CD14-positive monocyte (primary cell): Measurements from ENCODE around the gene NBAS. TPM values are rescaled to one million over a fixed set of nuclear protein-coding genes. Genes with fewer than 3 reads are reported as not detected.

Source experiments
- DNase-seq, 3 donors: peaks; one replicate each; pipeline ENCODE4 v3.0.0-alpha.2; 2011 to 2022
- H2AFZ ChIP-seq: 2 replicates; pipeline ENCODE4 v1.6.0; 2012; ENCODE audit warnings: mild to moderate bottlenecking, low read depth, low read length, inconsistent platforms; ENCODE audit not compliant: insufficient read depth, poor library complexity, severe bottlenecking
- H3K27ac ChIP-seq, 2 donors: 1 replicate in 1 of 2; 2 replicates in 1 of 2; pipeline ENCODE4 v1.5.1; 2012 to 2013; ENCODE audit warnings: low read length in 2 of 2, control low read depth in 1 of 2, inconsistent platforms in 1 of 2, low read depth in 1 of 2, mild to moderate bottlenecking in 1 of 2
- H3K27me3 ChIP-seq, 2 donors: one replicate each; pipeline versions ENCODE4 v1.6.0 to v1.6.1; 2011 to 2013; ENCODE audit warnings: low read length in 2 of 2; ENCODE audit not compliant: control insufficient read depth in 2 of 2, insufficient read depth in 2 of 2
- H3K36me3 ChIP-seq, 2 donors: replicated peaks in 1 of 2; 1 replicate in 1 of 2; 2 replicates in 1 of 2; pipeline versions ENCODE4 v1.5.1 to v1.6.1; 2012 to 2013; ENCODE audit warnings: low read length in 2 of 2, control low read depth in 1 of 2, inconsistent platforms in 1 of 2, mild to moderate bottlenecking in 1 of 2; ENCODE audit not compliant: insufficient read depth in 2 of 2, control insufficient read depth in 1 of 2
- H3K4me1 ChIP-seq, 2 donors: 1 replicate in 1 of 2; 2 replicates in 1 of 2; pipeline versions ENCODE4 v1.5.1 to v1.6.1; 2012 to 2013; ENCODE audit warnings: low read length in 2 of 2, control low read depth in 1 of 2, inconsistent platforms in 1 of 2, mild to moderate bottlenecking in 1 of 2, moderate library complexity in 1 of 2; ENCODE audit not compliant: insufficient read depth in 2 of 2, control insufficient read depth in 1 of 2
- H3K4me2 ChIP-seq: replicated peaks from 2 replicates; pipeline ENCODE3; 2012; ENCODE audit warnings: low read length, moderate library complexity, mild to moderate bottlenecking; ENCODE audit not compliant: poor library complexity, severe bottlenecking; ENCODE audit errors: extremely low read depth
- H3K4me3 ChIP-seq, 3 experiments: fragments of 200-600 bp in 1 of 3; sonication (generic) in 1 of 3; replicated peaks in 1 of 3; 1 replicate in 2 of 3; 2 replicates in 1 of 3; pipeline ENCODE4 v1.5.1; 2011 to 2013; ENCODE audit warnings: low read length in 3 of 3, mild to moderate bottlenecking in 3 of 3, control low read depth in 2 of 3, low read depth in 2 of 3, inconsistent platforms in 1 of 3, moderate library complexity in 1 of 3
- H3K79me2 ChIP-seq: 2 replicates; pipeline ENCODE4 v1.6.0; 2012; ENCODE audit warnings: mild to moderate bottlenecking, control low read depth, inconsistent platforms, low read length, moderate library complexity; ENCODE audit not compliant: insufficient read depth
- H3K9ac ChIP-seq: 2 replicates; pipeline ENCODE4 v1.6.0; 2017; ENCODE audit warnings: low read length, mild to moderate bottlenecking; ENCODE audit not compliant: insufficient read depth, poor library complexity, severe bottlenecking
- H3K9me3 ChIP-seq, 2 donors: replicated peaks in 1 of 2; 1 replicate in 1 of 2; 2 replicates in 1 of 2; pipeline versions ENCODE4 v1.5.1 to v1.6.1; 2012 to 2013; ENCODE audit warnings: low read length in 2 of 2, control low read depth in 1 of 2; ENCODE audit not compliant: control insufficient read depth in 1 of 2, insufficient read depth in 1 of 2
- H4K20me1 ChIP-seq: 2 replicates; pipeline ENCODE4 v1.6.0; 2012; ENCODE audit warnings: mild to moderate bottlenecking, low read length, control low read depth, moderate library complexity; ENCODE audit not compliant: insufficient read depth
- H3K27ac Mint-ChIP-seq, 7 donors: one replicate each; pipeline ENCODE4 v1.8.0; 2020; ENCODE audit warnings: mild to moderate bottlenecking in 7 of 7, mixed read lengths in 7 of 7, moderate library complexity in 6 of 7, inconsistent platforms in 2 of 7
- H3K27me3 Mint-ChIP-seq, 3 donors: one replicate each; pipeline ENCODE4 v1.8.0; 2021 to 2022; ENCODE audit warnings: low read depth in 3 of 3, mild to moderate bottlenecking in 3 of 3, mixed read lengths in 3 of 3, moderate library complexity in 3 of 3, inconsistent platforms in 1 of 3
- H3K36me3 Mint-ChIP-seq, 2 donors: one replicate each; pipeline ENCODE4 v1.8.0; 2020; ENCODE audit warnings: mixed read lengths in 2 of 2, inconsistent platforms in 1 of 2, mild to moderate bottlenecking in 1 of 2
- H3K4me1 Mint-ChIP-seq: one replicate; pipeline ENCODE4 v1.8.0; 2020; ENCODE audit warnings: mild to moderate bottlenecking, mixed read lengths
- H3K4me3 Mint-ChIP-seq, 2 donors: one replicate each; pipeline ENCODE4 v1.8.0; 2020; ENCODE audit warnings: mild to moderate bottlenecking in 2 of 2, mixed read lengths in 2 of 2, moderate library complexity in 1 of 2
- H3K9me3 Mint-ChIP-seq, 7 donors: one replicate each; pipeline ENCODE4 v1.8.0; 2020 to 2022; ENCODE audit warnings: mixed read lengths in 7 of 7, mild to moderate bottlenecking in 6 of 7, moderate library complexity in 6 of 7, inconsistent platforms in 2 of 7
- WGBS: methylation state at CpG from one replicate; pipeline ENCODE4 v1.1.5; 2013; ENCODE audit warnings: missing lambda C conversion rate; ENCODE audit not compliant: insufficient coverage; 5-methylcytosine and 5-hydroxymethylcytosine counted together
- intact Hi-C, 2 donors: fragments of 100-400 bp; cut with micrococcal nuclease; formaldehyde crosslinking; loops; one replicate each; pipeline versions ENCODE4 v1.15.0 to v1.15.1; 2023
- polyA plus RNA-seq, 3 donors: library from polyadenylated mRNA; depleted of rRNA in 1 of 3; unstranded in 2 of 3; stranded (reverse) in 1 of 3; fragments of 300-500 nt in 2 of 3; fragments of >200 nt in 1 of 3; fragmentation: Illumina TruSeq in 2 of 3; gene quantifications; 1 replicate in 2 of 3; 2 replicates in 1 of 3; pipeline ENCODE4 v1.2.3, GENCODE V29; 2012 to 2021
- TF ChIP-seq, protein P1 (sequence below): fragments of 200-600 bp; IDR thresholded peaks from one replicate; pipeline ENCODE4 v1.8.0; 2022; ENCODE audit warnings: antibody characterized with exemption, mild to moderate bottlenecking

Gene NBAS
- polyA plus RNA-seq, 3 donors, result 8.9 to 10.9 (median 8.9) TPM

DNA sequence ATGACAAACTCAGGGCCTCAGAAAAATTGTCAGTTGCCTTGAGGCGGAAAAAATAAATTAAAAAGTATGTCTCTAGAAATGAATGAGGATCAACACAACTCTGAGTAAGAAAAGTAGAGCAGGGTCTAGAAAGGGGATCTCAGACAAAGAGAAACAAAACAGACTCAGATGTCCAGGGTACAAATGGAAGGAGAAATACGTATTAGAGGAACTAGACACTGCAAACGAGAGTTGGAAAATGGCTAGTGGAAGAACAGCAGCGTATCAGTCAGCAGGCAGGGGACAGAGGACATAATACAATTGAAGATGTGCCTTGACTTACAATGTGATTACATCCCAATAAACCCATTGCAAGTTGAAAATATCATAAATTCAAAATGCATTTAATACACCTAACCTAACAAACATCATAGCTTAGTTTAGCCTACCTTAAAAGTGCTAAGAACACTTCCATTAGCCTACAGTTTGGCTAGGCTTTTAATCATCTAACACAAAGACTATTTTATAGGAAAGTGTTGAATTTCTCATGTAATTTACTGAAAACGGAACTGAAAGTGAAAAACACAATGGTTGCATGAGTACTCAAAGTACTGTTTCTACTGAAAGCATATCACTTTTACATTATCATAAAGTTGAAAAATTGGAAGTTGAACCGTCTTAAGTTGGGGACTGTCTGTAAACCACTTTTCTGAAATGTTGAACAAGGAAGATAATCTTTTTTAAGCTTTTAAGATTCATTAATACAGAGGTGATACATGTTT lies 182.8 kb downstream of the NBAS start:
- DNase-seq, result no peak
- H3K79me2 ChIP-seq, result no peaks in the 10 kb centered on the region
- TF ChIP-seq, protein P1, sequence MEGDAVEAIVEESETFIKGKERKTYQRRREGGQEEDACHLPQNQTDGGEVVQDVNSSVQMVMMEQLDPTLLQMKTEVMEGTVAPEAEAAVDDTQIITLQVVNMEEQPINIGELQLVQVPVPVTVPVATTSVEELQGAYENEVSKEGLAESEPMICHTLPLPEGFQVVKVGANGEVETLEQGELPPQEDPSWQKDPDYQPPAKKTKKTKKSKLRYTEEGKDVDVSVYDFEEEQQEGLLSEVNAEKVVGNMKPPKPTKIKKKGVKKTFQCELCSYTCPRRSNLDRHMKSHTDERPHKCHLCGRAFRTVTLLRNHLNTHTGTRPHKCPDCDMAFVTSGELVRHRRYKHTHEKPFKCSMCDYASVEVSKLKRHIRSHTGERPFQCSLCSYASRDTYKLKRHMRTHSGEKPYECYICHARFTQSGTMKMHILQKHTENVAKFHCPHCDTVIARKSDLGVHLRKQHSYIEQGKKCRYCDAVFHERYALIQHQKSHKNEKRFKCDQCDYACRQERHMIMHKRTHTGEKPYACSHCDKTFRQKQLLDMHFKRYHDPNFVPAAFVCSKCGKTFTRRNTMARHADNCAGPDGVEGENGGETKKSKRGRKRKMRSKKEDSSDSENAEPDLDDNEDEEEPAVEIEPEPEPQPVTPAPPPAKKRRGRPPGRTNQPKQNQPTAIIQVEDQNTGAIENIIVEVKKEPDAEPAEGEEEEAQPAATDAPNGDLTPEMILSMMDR, result no peak
- Mint-ChIP-seq H3K4me3 (no peak overlapping the region), H3K27ac (no peak overlapping the region), H3K4me1 (no peaks in the 10 kb centered on the region), H3K9me3 (no peaks in the 10 kb centered on the region), H3K36me3 (peaks cover 50 to 58% of the 10 kb centered on the region in 2 donors), H3K27me3 (no peaks in the 10 kb centered on the region)
- H4K20me1 ChIP-seq, result no peaks in the 10 kb centered on the region
- 100% methylated on average over 1 of the region's 6 CpGs for WGBS
- no peaks in the 10 kb centered on the region for H3K4me1 ChIP-seq
- no peak overlapping the region for H2AFZ ChIP-seq
- no peak overlapping the region for H3K4me2 ChIP-seq
- no peaks in the 10 kb centered on the region for H3K9me3 ChIP-seq
- no peak overlapping the region for H3K4me3 ChIP-seq
- no peak overlapping the region for H3K9ac ChIP-seq
- intact Hi-C loops, result no loop called here
- H3K36me3 ChIP-seq, result peaks cover 17 to 56% of the 10 kb centered on the region in 2 donors
- H3K27me3 ChIP-seq, result no peaks in the 10 kb centered on the region
- H3K27ac ChIP-seq, result no peak overlapping the region

DNA sequence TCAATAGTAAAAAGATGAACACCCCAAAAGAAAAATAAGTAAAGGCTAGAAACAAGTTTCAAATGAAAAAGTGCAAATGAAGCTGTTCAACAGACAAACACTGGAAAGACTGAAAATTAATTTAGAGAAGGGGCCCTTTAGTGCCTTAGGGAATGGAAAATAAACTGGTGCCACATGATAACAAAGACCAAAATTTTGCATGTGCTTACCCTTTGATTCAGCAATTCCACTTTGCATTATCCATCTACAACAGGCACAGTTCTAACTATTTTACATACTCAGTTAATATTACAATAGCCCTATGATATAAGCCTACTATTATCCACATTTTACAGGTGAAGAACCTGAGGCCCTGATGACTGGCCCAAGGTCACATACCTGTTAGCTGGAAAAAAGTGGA lies 183.9 kb downstream of the NBAS start:
- no peaks in the 10 kb centered on the region for H3K9me3 ChIP-seq
- no peak for DNase-seq
- H3K36me3 ChIP-seq, result peaks cover 17 to 56% of the 10 kb centered on the region in 2 donors
- H3K4me2 ChIP-seq, result no peak overlapping the region
- Mint-ChIP-seq H3K27me3 (no peaks in the 10 kb centered on the region), H3K27ac (no peak overlapping the region), H3K9me3 (no peaks in the 10 kb centered on the region), H3K4me1 (no peaks in the 10 kb centered on the region), H3K4me3 (no peak overlapping the region), H3K36me3 (peaks cover 50 to 57% of the 10 kb centered on the region in 2 donors)
- no peaks in the 10 kb centered on the region for H3K4me1 ChIP-seq
- intact Hi-C loops, result no loop called here
- H3K79me2 ChIP-seq, result no peaks in the 10 kb centered on the region
- H4K20me1 ChIP-seq, result no peaks in the 10 kb centered on the region
- H3K27ac ChIP-seq, result no peak overlapping the region
- H2AFZ ChIP-seq, result no peak overlapping the region
- no peak overlapping the region for H3K4me3 ChIP-seq
- TF ChIP-seq, protein P1, result no peak
- no peaks in the 10 kb centered on the region for H3K27me3 ChIP-seq
- no peak overlapping the region for H3K9ac ChIP-seq
